Measurements from ENCODE around the gene RALGPS1. TPM values are rescaled to one million over a fixed set of nuclear protein-coding genes. Genes with fewer than 3 reads are reported as not detected.

Gene RALGPS1
- total RNA-seq, 1 experiment from 2014 or later: 18.6 TPM

DNA sequence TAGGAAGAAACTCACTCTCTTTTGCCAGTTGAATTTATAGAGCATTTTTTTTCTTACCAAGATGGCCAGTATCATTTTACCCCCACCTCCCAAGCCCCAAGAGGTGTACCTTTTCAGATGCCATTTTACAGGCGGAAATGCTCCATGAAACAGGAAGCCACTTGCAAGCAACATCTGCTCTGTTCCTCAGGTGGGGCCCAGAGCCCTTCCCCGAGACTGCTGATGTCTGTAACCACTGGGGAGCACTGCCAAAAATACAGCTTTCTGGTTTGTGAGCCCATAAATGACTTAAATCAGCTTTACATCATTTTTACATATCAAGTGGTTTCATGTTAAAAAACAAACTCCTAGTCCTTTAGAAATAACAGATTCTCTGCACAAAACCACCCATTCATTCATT is 307.1 kb downstream of the RALGPS1 start:
- H3K9ac ChIP-seq (ENCODE audit: extremely low read depth, insufficient read length, low read length): no peak overlapping the region
- TF ChIP-seq, protein P1, sequence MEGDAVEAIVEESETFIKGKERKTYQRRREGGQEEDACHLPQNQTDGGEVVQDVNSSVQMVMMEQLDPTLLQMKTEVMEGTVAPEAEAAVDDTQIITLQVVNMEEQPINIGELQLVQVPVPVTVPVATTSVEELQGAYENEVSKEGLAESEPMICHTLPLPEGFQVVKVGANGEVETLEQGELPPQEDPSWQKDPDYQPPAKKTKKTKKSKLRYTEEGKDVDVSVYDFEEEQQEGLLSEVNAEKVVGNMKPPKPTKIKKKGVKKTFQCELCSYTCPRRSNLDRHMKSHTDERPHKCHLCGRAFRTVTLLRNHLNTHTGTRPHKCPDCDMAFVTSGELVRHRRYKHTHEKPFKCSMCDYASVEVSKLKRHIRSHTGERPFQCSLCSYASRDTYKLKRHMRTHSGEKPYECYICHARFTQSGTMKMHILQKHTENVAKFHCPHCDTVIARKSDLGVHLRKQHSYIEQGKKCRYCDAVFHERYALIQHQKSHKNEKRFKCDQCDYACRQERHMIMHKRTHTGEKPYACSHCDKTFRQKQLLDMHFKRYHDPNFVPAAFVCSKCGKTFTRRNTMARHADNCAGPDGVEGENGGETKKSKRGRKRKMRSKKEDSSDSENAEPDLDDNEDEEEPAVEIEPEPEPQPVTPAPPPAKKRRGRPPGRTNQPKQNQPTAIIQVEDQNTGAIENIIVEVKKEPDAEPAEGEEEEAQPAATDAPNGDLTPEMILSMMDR (conservative IDR thresholded peaks at IDR 0.05): no peak
- H3K56ac ChIP-seq (ENCODE audit: insufficient read length, low read depth, low read length): no peak overlapping the region
- no peak overlapping the region for H4K8ac ChIP-seq (replicated peaks; ENCODE audit: insufficient read length, low read depth, low read length)
- no CpG with 5 or more reads among the region's 2 CpGs for WGBS (ENCODE audit: extremely low coverage, insufficient read length, low lambda C conversion rate)
- no peaks in the 10 kb centered on the region for H3K79me1 ChIP-seq (ENCODE audit: insufficient read depth, low read depth, low read length, poor library complexity, severe bottlenecking)
- H3K23ac ChIP-seq (ENCODE audit: insufficient read length, low read depth, low read length): no peak overlapping the region
- no peak overlapping the region for H3K27ac ChIP-seq (ENCODE audit: insufficient read length, low read depth, low read length)
- H2BK120ac ChIP-seq (ENCODE audit: low read depth, low read length, poor library complexity, severe bottlenecking): no peak overlapping the region
- Mint-ChIP-seq H3K36me3 (ENCODE audit: insufficient read depth in 1 of 3, low read depth in 3 of 3) (peaks cover 0 to 2% (median 0%) of the 10 kb centered on the region in 3 experiments; a peak in 2 of 7 replicates), H3K4me3 (no peak overlapping the region), H3K27me3 (ENCODE audit: low read depth) (peaks cover 34% of the 10 kb centered on the region), H3K27ac (no peak overlapping the region), H3K4me1 (peaks cover 14% of the 10 kb centered on the region in 2 experiments), H3K9me3 (no peaks in the 10 kb centered on the region; a peak in 1 of 5 replicates)
- no peak overlapping the region for H3T11ph ChIP-seq (ENCODE audit: low read length)
- H4K5ac ChIP-seq (ENCODE audit: insufficient read length, low read depth, low read length): no peak overlapping the region
- no peak overlapping the region for H2BK12ac ChIP-seq (ENCODE audit: insufficient read length, low read depth, low read length)
- H3K4me2 ChIP-seq (ENCODE audit: insufficient read depth, insufficient read length, low read length): no peak overlapping the region
- no peak for DNase-seq
- H3K9me3 ChIP-seq (ENCODE audit: control insufficient read depth, low read depth, low read length): no peaks in the 10 kb centered on the region
- H2AK5ac ChIP-seq (ENCODE audit: insufficient read length, low read length): no peak overlapping the region
- no peaks in the 10 kb centered on the region for H3K79me2 ChIP-seq (ENCODE audit: insufficient read depth, low read length)
- peaks cover 11% of the 10 kb centered on the region for H3K23me2 ChIP-seq (ENCODE audit: insufficient read length, low read depth, low read length, poor library complexity, severe bottlenecking)
- no peak overlapping the region for H3K18ac ChIP-seq (ENCODE audit: insufficient read length, low read depth, low read length)
- H3K4ac ChIP-seq (ENCODE audit: low read depth, low read length): no peak overlapping the region
- no peak overlapping the region for H2BK5ac ChIP-seq (ENCODE audit: insufficient read length, low read length)
- no peak overlapping the region for H2BK15ac ChIP-seq (ENCODE audit: low read depth, low read length)
- no peak overlapping the region for H4K91ac ChIP-seq (ENCODE audit: insufficient read length, low read depth, low read length)
- no peak overlapping the region for H2AFZ ChIP-seq (ENCODE audit: low read length)
- no peak overlapping the region for H2BK20ac ChIP-seq (ENCODE audit: low read depth, low read length, poor library complexity, severe bottlenecking)
- H4K20me1 ChIP-seq (ENCODE audit: control insufficient read depth, insufficient read depth, insufficient read length): no peaks in the 10 kb centered on the region
- H3K14ac ChIP-seq (ENCODE audit: insufficient read depth, low read length): no peak overlapping the region
- no peaks in the 10 kb centered on the region for H3K4me1 ChIP-seq (ENCODE audit: insufficient read depth, low read length)
- no peaks in the 10 kb centered on the region; the same call in 1 of the 2 replicates for H3K27me3 ChIP-seq (ENCODE audit: insufficient read depth, low read length)

All from H9 (cell line).